K562 treated with DMSO at 1 percent for 4 hours (cell line): Measurements from ENCODE around the gene FADS1. TPM values are rescaled to one million over a fixed set of nuclear protein-coding genes. Genes with fewer than 3 reads are reported as not detected.

Experiments
- total RNA-seq: library from RNA; unstranded; fragments of 300-600 nt; gene quantifications from 2 replicates; pipeline ENCODE4 v1.2.3, GENCODE V29; 2022; ENCODE audit not compliant: insufficient read depth

The FADS1 gene
- total RNA-seq = 82.8 and 89.3 TPM in 2 replicates

GRCh38 chr11:61816736-61817455 is at the start of gene FADS1:
Gene FADS1 (minus strand): TSS chr11:61817003. CDS start chr11:61816929, 74 bp downstream.

DNA sequence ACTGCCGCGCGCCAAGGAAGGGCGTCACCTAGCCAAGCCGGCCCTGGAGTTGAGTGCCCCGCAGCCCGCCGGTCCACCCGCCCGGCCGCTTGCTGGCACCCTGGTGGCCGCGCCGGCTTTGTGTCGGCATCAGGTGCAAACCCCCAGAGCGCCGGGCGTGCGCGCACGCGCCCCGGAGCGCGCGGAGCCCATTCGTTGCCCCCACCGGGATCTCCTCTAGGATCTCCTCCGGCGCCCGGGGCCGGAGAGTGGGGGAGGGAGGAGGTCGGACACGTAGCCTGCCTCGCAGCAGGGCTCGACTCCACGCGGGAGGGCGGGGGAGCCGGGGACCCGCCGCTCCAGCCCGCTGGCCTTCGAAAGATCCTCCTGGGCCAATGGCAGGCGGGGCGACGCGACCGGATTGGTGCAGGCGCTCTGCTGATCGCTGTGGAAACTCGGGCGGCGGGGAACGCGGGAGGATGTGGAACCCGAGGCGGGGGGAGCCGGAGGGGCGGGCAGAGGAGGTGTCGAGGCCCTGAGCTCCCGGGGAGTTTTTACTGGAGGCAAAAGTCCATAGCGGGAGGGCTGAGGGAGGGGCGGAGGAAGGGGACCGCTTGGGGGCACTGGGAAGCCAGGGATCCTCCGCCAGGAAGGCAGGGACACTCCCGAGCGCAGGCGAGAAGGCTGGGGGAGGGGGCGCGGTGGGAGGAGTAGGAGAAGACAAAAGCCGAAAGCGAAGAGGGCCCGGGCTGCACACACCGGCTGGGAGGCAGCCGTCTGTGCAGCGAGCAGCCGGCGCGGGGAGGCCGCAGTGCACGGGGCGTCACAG is 11.0 kb upstream of the FADS1 start, which contains the start of gene FADS2:
Gene FADS2, plus strand, starts transcription at position 730 of the 808 bp plus-strand sequence. CDS start 91 bp downstream, outside the sequence.

DNA sequence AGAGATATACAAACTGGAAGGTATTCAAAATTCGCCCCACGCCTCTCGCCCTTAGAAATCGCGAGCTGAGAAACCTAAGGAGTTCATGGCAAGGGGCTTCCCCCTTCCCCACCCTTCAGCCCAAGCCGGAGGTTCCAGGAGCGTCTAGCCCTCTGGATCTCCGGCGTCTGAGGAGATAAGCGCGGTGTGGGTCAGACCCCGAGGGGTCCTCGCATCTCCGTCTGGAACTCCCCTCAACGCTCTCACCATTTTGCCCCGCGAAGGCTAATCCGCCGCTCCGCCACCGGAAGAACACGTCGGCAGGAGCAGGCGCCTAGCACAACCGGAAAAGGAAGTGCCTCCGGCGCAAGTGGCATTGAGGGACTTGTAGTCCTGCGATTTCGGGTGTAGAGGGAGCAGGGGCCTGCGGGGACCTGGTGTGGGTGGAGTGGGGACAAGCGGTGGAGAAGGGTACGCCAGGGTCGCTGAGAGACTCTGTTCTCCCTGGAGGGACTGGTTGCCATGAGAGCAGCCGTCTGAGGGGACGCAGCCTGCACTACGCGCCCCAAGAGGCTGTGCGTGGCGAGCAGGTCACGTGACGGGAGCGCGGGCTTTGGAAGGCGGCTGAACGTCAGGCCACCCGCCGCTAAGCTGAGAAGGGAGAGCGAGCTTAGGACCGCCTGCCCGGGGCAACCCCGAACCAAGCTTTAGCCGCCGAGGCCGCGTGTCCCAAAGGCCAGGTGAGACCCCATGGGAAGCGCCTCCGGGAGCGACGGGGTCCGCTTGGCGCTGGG is 24.3 kb downstream of the FADS1 start, which contains the start of the genes FEN1 and TMEM258:
Gene FEN1, plus strand, starts transcription at position 602 of the 773 bp plus-strand sequence. CDS start 2,451 bp downstream, outside the sequence.
Gene TMEM258, minus strand, starts transcription at position 290 of the 773 bp plus-strand sequence. Its CDS starts 41 bp downstream, at position 249.

GRCh38 chr11:61752117-61752924 is 64.5 kb downstream of the FADS1 start, which contains the start of gene MYRF:
Gene MYRF (plus strand): TSS chr11:61752636. CDS start chr11:61752745, 109 bp downstream.

Other genes with a start within 250 kb of the FADS1 start
- not detected in 2 replicates for gene SYT7, start 235.9 kb downstream of the FADS1 start, total RNA-seq
- 0.20 TPM in 1 of 2 replicates, not detected in the other for gene DAGLA, start 136.6 kb downstream of the FADS1 start, total RNA-seq
- 19.9 and 26.3 TPM in 2 replicates for gene MYRF, start 64.4 kb downstream of the FADS1 start, total RNA-seq
- 310 and 382 TPM in 2 replicates for gene TMEM258, start 24.4 kb downstream of the FADS1 start, total RNA-seq
- gene FEN1, start 24.1 kb downstream of the FADS1 start, total RNA-seq = 127 and 138 TPM in 2 replicates
- 10.4 and 12.6 TPM in 2 replicates for gene FADS2, start 11.3 kb upstream of the FADS1 start, total RNA-seq
- 43.0 and 55.4 TPM in 2 replicates for gene FADS3, start 74.5 kb upstream of the FADS1 start, total RNA-seq
- 8.9 and 9.2 TPM in 2 replicates for gene RAB3IL1, start 100.6 kb upstream of the FADS1 start, total RNA-seq
- 8.4 and 9.2 TPM in 2 replicates for gene BEST1, start 133.3 kb upstream of the FADS1 start, total RNA-seq
- 4,720 and 5,057 TPM in 2 replicates for gene FTH1, start 150.6 kb upstream of the FADS1 start, total RNA-seq